ENCODE measurements around the gene TNFAIP8L1.

The TNFAIP8L1 gene

DNA sequence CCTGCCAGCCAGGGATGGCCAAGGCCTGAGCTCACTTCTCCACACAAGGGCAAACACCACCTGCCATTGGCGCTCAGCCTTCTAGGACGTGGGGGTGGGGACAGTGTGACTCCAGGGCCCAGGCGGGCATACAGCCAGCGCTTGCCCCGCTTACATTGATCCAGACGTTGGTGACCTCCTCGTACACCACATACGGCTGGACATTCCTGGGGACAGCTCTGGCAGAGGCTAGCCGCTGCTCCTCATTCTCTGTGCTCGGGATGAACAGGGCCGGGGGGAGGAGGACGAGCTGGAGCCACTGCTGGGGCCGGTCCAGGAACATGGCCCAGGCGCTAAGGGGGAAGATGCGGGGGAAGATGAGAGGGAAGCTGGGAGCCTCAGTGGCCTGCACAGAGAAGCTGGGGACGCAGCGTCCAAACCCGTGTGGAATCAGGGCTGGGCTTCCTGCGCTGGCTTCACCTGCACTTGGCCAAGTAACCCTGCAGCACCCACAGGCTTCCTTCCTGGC lies 56.0 kb downstream of the TNFAIP8L1 start:
- Histone ChIP-seq H3K36me3 (peaks cover 78% of the 10 kb centered on the region), H3K4me3 (no peak overlapping the region), H3K9ac (no peak overlapping the region), H4K20me1 (peaks cover 52% of the 10 kb centered on the region), H3K4me1 (peaks cover 86% of the 10 kb centered on the region), H3K4me2 (no peak overlapping the region), H3K27me3 (no peaks in the 10 kb centered on the region), H3K27ac (no peak overlapping the region), H3K9me3 (no peaks in the 10 kb centered on the region)
- TF ChIP-seq Cebpa-rat (IDR thresholded peaks at IDR 0.05) = no peak

DNA sequence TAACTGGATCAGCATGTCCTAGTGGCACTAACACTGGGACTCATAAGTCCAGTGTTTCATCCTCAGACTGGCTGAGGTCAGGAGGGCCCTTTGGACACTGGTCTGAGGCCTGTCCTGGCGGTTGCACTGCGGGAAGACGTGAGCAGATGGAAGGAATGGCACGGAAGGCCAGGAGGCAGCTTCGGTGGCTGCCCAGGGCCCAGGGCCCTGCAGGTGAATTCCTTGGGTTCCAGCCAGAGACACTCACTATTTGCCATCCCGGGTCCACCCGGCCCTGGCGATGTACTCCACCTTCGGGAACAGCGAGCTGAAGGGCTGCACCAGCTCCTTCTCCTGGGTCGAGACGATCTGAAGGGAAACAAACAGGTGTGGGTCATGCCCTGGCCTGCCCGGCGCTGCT lies 58.0 kb downstream of the TNFAIP8L1 start:
- Histone ChIP-seq H3K4me3 (no peak overlapping the region), H3K36me3 (peaks cover 89% of the 10 kb centered on the region), H3K4me2 (peak overlapping the region; percentile 63), H3K27me3 (no peaks in the 10 kb centered on the region), H3K4me1 (peaks cover 77% of the 10 kb centered on the region), H4K20me1 (peaks cover 46% of the 10 kb centered on the region), H3K27ac (peak overlapping the region; percentile 22; the same call in 1 of the 2 replicates), H3K9ac (peak overlapping the region; percentile 55), H3K9me3 (no peaks in the 10 kb centered on the region)
- TF ChIP-seq Cebpa-rat (IDR thresholded peaks at IDR 0.05) = no peak

DNA sequence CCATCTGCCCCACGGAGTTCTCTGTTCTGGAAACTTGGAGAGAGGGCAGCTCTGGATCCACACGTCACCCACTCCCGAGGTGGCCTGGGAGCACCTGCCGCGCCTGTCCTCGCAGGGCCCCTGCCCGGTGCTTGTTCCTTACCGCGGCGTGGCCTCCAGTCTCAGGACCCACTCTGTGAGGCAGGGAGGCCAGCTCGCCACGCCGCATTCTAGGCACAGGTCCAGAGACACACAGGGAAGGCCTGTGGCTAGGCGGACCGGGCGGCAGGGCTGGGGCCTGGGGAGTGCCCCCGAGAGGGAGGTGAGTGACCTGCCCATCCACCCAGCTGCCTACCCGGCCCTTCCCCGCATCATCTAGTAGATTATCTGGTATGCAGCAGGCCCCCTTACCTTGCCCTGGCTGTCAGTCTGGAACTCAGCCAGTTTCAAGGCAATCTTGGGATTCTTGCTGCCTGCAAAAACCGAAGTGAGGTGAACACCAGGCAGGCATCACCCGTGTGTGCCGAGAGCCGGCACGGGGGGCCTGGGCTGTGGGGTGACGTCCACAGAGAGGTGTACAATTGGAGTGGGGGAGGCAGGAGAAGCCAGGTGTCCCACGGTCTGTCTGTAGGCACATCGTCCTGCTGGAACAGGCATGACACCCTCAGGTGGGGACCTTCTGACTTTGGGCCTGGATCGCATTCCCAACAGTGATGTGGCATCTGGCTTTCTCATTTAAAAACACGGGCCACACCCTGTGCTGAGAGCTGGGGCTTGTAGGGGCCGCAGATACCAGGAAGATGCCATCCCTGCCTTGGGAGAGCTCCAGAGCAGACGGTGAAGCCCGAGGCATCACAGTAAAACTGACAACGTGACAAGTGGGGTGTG lies 60.7 kb downstream of the TNFAIP8L1 start:
- H3K4me3 ChIP-seq = no peak overlapping the region
- H4K20me1 ChIP-seq = peaks cover 27% of the 10 kb centered on the region
- TF ChIP-seq Cebpa-rat (IDR thresholded peaks at IDR 0.05) = no peak
- no peaks in the 10 kb centered on the region for H3K27me3 ChIP-seq
- no peak overlapping the region for H3K9ac ChIP-seq
- H3K9me3 ChIP-seq = no peaks in the 10 kb centered on the region
- no peak overlapping the region for H3K27ac ChIP-seq
- peaks cover 97% of the 10 kb centered on the region for H3K36me3 ChIP-seq
- H3K4me2 ChIP-seq = peak overlapping the region; percentile 70; the same call in 1 of the 2 replicates
- H3K4me1 ChIP-seq = peaks cover 49% of the 10 kb centered on the region

GRCh38 chr19:4700693-4700970 lies 61.3 kb downstream of the TNFAIP8L1 start:
- H3K9me3 ChIP-seq = no peaks in the 10 kb centered on the region
- no peak for TF ChIP-seq Cebpa-rat (IDR thresholded peaks at IDR 0.05)
- no peaks in the 10 kb centered on the region for H3K27me3 ChIP-seq
- H3K36me3 ChIP-seq = peaks cover 97% of the 10 kb centered on the region
- H3K4me2 ChIP-seq = no peak overlapping the region
- no peak overlapping the region for H3K9ac ChIP-seq
- H3K27ac ChIP-seq = no peak overlapping the region
- H4K20me1 ChIP-seq = peaks cover 27% of the 10 kb centered on the region
- H3K4me3 ChIP-seq = no peak overlapping the region
- H3K4me1 ChIP-seq = peaks cover 43% of the 10 kb centered on the region

DNA sequence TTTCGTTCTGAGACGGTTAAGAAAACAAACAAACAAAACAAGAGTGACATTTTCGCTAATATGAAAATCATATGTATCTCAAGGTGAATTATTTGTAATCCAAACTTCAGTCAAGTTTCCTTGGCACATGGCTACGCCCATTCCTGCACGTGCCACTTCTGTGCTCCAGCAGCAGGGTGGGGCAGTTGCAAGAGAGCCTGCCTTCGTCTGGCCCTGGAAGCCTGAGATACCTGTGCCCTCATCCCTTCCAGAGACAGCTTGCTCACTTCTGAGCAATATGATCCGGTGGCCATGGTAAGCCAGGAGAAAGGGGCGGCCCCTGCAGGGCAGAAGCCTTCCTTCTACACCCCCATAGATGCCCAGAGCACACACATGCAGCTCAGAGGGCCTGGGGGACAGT lies 62.2 kb downstream of the TNFAIP8L1 start:
- H3K36me3 ChIP-seq = peaks cover 97% of the 10 kb centered on the region
- no peak overlapping the region for H3K27ac ChIP-seq
- H3K9ac ChIP-seq = no peak overlapping the region
- H3K9me3 ChIP-seq = no peaks in the 10 kb centered on the region
- H3K4me2 ChIP-seq = no peak overlapping the region
- H4K20me1 ChIP-seq = peaks cover 27% of the 10 kb centered on the region
- no peak for TF ChIP-seq Cebpa-rat (IDR thresholded peaks at IDR 0.05)
- H3K4me1 ChIP-seq = peaks cover 36% of the 10 kb centered on the region
- H3K27me3 ChIP-seq = no peaks in the 10 kb centered on the region
- H3K4me3 ChIP-seq = no peak overlapping the region

DNA sequence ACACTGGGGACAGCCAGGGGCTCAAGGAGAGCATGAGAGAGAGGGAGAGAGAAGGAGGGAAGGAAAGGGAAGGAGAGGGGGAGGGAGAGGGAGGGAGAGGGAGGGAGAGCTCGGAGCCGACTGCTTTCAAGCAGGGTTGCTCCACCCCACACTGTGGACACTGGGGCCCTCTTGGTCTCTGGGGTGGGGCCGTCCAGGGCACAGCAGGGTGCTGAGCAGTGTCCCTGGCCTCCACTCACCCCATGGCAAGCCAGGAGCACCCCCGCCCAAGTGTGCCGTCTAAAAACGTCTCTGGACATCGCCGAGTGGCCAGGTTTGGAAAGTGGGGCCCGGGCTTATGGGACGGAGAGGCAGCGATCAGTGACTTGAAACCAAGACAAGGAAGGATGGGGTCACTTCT lies 63.4 kb downstream of the TNFAIP8L1 start:
- Histone ChIP-seq H3K36me3 (peaks cover 94% of the 10 kb centered on the region), H3K27ac (no peak overlapping the region), H3K4me3 (no peak overlapping the region), H3K9me3 (no peaks in the 10 kb centered on the region), H3K4me2 (no peak overlapping the region), H3K27me3 (no peaks in the 10 kb centered on the region), H4K20me1 (peaks cover 21% of the 10 kb centered on the region), H3K4me1 (peaks cover 24% of the 10 kb centered on the region), H3K9ac (no peak overlapping the region)
- TF ChIP-seq Cebpa-rat (IDR thresholded peaks at IDR 0.05) = no peak

GRCh38 chr19:4703671-4704316 lies 64.5 kb downstream of the TNFAIP8L1 start:
- H4K20me1 ChIP-seq = peaks cover 12% of the 10 kb centered on the region
- H3K27ac ChIP-seq = no peak overlapping the region
- H3K27me3 ChIP-seq = no peaks in the 10 kb centered on the region
- no peak overlapping the region for H3K4me2 ChIP-seq
- no peak overlapping the region for H3K4me3 ChIP-seq
- no peaks in the 10 kb centered on the region for H3K9me3 ChIP-seq
- H3K4me1 ChIP-seq = peaks cover 14% of the 10 kb centered on the region
- H3K9ac ChIP-seq = no peak overlapping the region
- no peak for TF ChIP-seq Cebpa-rat (IDR thresholded peaks at IDR 0.05)
- H3K36me3 ChIP-seq = peaks cover 95% of the 10 kb centered on the region

- H3K4me2 ChIP-seq = no peak overlapping the region
- no peaks in the 10 kb centered on the region for H3K27me3 ChIP-seq
- H4K20me1 ChIP-seq = peaks cover 11% of the 10 kb centered on the region
- H3K9ac ChIP-seq = no peak overlapping the region
- H3K4me3 ChIP-seq = no peak overlapping the region
- no peak for TF ChIP-seq Cebpa-rat (IDR thresholded peaks at IDR 0.05)
- no peak overlapping the region for H3K27ac ChIP-seq
- H3K9me3 ChIP-seq = no peaks in the 10 kb centered on the region
- peaks cover 95% of the 10 kb centered on the region for H3K36me3 ChIP-seq
- H3K4me1 ChIP-seq = peaks cover 9% of the 10 kb centered on the region
Measured at GRCh38 chr19:4704317-4704673, 65.0 kb downstream of the TNFAIP8L1 start.
